ENCODE results near the gene LOXHD1. TPM values are rescaled to one million over a fixed set of nuclear protein-coding genes. Genes with fewer than 3 reads are reported as not detected.

LOXHD1 gene
- total and polyA plus RNA-seq, 2 of the 4 experiments (the other 2 are of a cell fraction), result not detected

GRCh38 chr18:46565256-46565655 is 91.8 kb downstream of the LOXHD1 start:
- dilution Hi-C loops (cut with HindIII; ENCODE audit: low sequenced_read_pairs, unreplicated experiment), result no loop called here
- CTCF ChIA-PET, result no interaction called here

More at GRCh38 chr18:46565256-46565655, 91.8 kb downstream of the LOXHD1 start:
- Histone ChIP-seq H4K5ac (ENCODE audit: low read depth, low read length) (no peak overlapping the region), H3K56ac (ENCODE audit: extremely low read depth, insufficient read depth, low read length) (no peak overlapping the region), H3K9ac (ENCODE audit: low read depth, low read length) (no peak overlapping the region), H3K27me3 (ENCODE audit: control insufficient read depth, insufficient read depth, low read length) (no peaks in the 10 kb centered on the region), H3K4me3 (ENCODE audit: insufficient read depth, low read depth, low read length) (no peak overlapping the region), H4K8ac (ENCODE audit: low read depth in 2 of 2, low read length in 2 of 2) (no peak overlapping the region), H3K18ac (ENCODE audit: low read depth, low read length) (no peak overlapping the region), H3K36me3 (ENCODE audit: control insufficient read depth, insufficient read depth, low read length) (no peaks in the 10 kb centered on the region), H4K20me1 (ENCODE audit: insufficient read depth, low read length) (no peaks in the 10 kb centered on the region), H2AFZ (replicated peaks; ENCODE audit: low read length, poor library complexity) (no peak overlapping the region), H2BK20ac (ENCODE audit: low read depth, low read length) (no peak overlapping the region), H2AK5ac (ENCODE audit: low read depth, low read length) (no peak overlapping the region), H2AK9ac (replicated peaks; ENCODE audit: low read depth, low read length, poor library complexity) (no peak overlapping the region), H2BK15ac (ENCODE audit: low read depth, low read length) (no peak overlapping the region), H3K27ac (ENCODE audit: insufficient read depth, low read length) (no peak overlapping the region), H4K91ac (ENCODE audit: insufficient read depth, low read depth, low read length) (no peak overlapping the region), H3K9me3 (ENCODE audit: control insufficient read depth, insufficient read depth, low read length) (no peaks in the 10 kb centered on the region), H2BK120ac (ENCODE audit: low read depth, low read length) (no peak overlapping the region), H3K14ac (replicated peaks; ENCODE audit: low read depth, low read length) (no peak overlapping the region), H3K4ac (ENCODE audit: low read depth, low read length) (no peak overlapping the region), H3K4me2 (ENCODE audit: low read depth, low read length) (no peak overlapping the region), H3K4me1 (ENCODE audit: control insufficient read depth, insufficient read depth, low read length) (no peaks in the 10 kb centered on the region), H3K9me1 (ENCODE audit: insufficient read depth, low read length) (no peaks in the 10 kb centered on the region), H3K23ac (ENCODE audit: low read depth, low read length) (no peak overlapping the region), H2BK5ac (ENCODE audit: low read depth, low read length, poor library complexity, severe bottlenecking) (no peak overlapping the region), H3K79me1 (ENCODE audit: low read depth in 1 of 2, low read length in 2 of 2) (no peaks in the 10 kb centered on the region)
- POLR2A ChIA-PET (ENCODE audit: unreplicated experiment), result no interaction called here
- DNase-seq (no peak), ATAC-seq (ENCODE audit: low read depth) (no peak)
- TF ChIP-seq, protein P1, sequence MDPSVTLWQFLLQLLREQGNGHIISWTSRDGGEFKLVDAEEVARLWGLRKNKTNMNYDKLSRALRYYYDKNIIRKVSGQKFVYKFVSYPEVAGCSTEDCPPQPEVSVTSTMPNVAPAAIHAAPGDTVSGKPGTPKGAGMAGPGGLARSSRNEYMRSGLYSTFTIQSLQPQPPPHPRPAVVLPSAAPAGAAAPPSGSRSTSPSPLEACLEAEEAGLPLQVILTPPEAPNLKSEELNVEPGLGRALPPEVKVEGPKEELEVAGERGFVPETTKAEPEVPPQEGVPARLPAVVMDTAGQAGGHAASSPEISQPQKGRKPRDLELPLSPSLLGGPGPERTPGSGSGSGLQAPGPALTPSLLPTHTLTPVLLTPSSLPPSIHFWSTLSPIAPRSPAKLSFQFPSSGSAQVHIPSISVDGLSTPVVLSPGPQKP (IDR thresholded peaks at IDR 0.05; ENCODE audit: borderline replicate concordance, low read depth, low read length), result no peak
- TF ChIP-seq SMC3 (IDR thresholded peaks at IDR 0.05; ENCODE audit: low read depth, low read length) (no peak), RFX5 (IDR thresholded peaks at IDR 0.05; ENCODE audit: low read depth, low read length) (no peak), MAZ (IDR thresholded peaks at IDR 0.05; ENCODE audit: borderline replicate concordance, low read depth, low read length) (no peak), CHD1 (IDR thresholded peaks at IDR 0.05; ENCODE audit: low read depth, low read length) (no peak), POLR2A (IDR thresholded peaks at IDR 0.05; ENCODE audit: low read depth, low read length) (no peak), MXI1 (IDR thresholded peaks at IDR 0.05; ENCODE audit: borderline replicate concordance, low read depth, low read length) (no peak), MAFK (IDR thresholded peaks at IDR 0.05; ENCODE audit: low read depth, low read length) (no peak), BHLHE40 (IDR thresholded peaks at IDR 0.05; ENCODE audit: low read depth, low read length) (no peak), FOS (IDR thresholded peaks at IDR 0.05; ENCODE audit: low read depth, low read length) (no peak), RAD21 (IDR thresholded peaks at IDR 0.05; ENCODE audit: low read length) (no peak), CEBPB (IDR thresholded peaks at IDR 0.05; ENCODE audit: low read depth, low read length) (no peak), NFE2L2 (IDR thresholded peaks at IDR 0.05; ENCODE audit: low read depth, low read length) (no peak), RCOR1 (IDR thresholded peaks at IDR 0.05; ENCODE audit: insufficient replicate concordance, low read length) (no peak), CTCF (conservative IDR thresholded peaks at IDR 0.05; ENCODE audit: low read depth, low read length) (no peak)
- TF ChIP-seq, protein P2, sequence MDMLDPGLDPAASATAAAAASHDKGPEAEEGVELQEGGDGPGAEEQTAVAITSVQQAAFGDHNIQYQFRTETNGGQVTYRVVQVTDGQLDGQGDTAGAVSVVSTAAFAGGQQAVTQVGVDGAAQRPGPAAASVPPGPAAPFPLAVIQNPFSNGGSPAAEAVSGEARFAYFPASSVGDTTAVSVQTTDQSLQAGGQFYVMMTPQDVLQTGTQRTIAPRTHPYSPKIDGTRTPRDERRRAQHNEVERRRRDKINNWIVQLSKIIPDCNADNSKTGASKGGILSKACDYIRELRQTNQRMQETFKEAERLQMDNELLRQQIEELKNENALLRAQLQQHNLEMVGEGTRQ (IDR thresholded peaks at IDR 0.05; ENCODE audit: low read depth, low read length), result no peak
- BruUV-seq (replicated peaks), result no TSS peak
- WGBS, 2 experiments (ENCODE audit: extremely low coverage in 2 of 2, insufficient read length in 1 of 2), result no CpG with 5 or more reads among the region's 5 CpGs
- in situ Hi-C loops (cut with MboI; ENCODE audit: low sequenced_read_pairs), result no loop called here
- intact Hi-C loops (cut with micrococcal nuclease), result no loop called here
